GM19455 (cell line): ENCODE measurements around the gene SEC16A.

Experiments
- ATAC-seq: cut with Tn5 transposase; IDR thresholded peaks from one replicate; pipeline ENCODE4 v1.9.1; 2021; ENCODE audit not compliant: unreplicated experiment

The SEC16A gene

GRCh38 chr9:136519263-136520052, 36.6 kb upstream of the SEC16A start:
- ATAC-seq = no peak

GRCh38 chr9:136518623-136519022, 35.8 kb upstream of the SEC16A start:
- no peak for ATAC-seq

- no peak for ATAC-seq
Observed at GRCh38 chr9:136517950-136518349, 35.1 kb upstream of the SEC16A start.

GRCh38 chr9:136517012-136517743, 34.3 kb upstream of the SEC16A start:
- no peak for ATAC-seq

- no peak for ATAC-seq
Observed at GRCh38 chr9:136516191-136516654, 33.4 kb upstream of the SEC16A start.

GRCh38 chr9:136515276-136515675, 32.4 kb upstream of the SEC16A start:
- no peak for ATAC-seq

GRCh38 chr9:136514022-136514714, 31.3 kb upstream of the SEC16A start:
- ATAC-seq = no peak

GRCh38 chr9:136513191-136513590, 30.4 kb upstream of the SEC16A start:
- ATAC-seq = no peak

- no peak for ATAC-seq
Observed at GRCh38 chr9:136512651-136513071, 29.8 kb upstream of the SEC16A start.

- ATAC-seq = no peak
Observed at GRCh38 chr9:136511670-136512592, 29.1 kb upstream of the SEC16A start.

GRCh38 chr9:136511144-136511669, 28.4 kb upstream of the SEC16A start:
- no peak for ATAC-seq

GRCh38 chr9:136510561-136510960, 27.7 kb upstream of the SEC16A start:
- ATAC-seq = no peak

- ATAC-seq = no peak
Observed at GRCh38 chr9:136509549-136509948, 26.7 kb upstream of the SEC16A start.

GRCh38 chr9:136508729-136509500, 26.1 kb upstream of the SEC16A start:
- no peak for ATAC-seq

- ATAC-seq = no peak
Observed at GRCh38 chr9:136507992-136508375, 25.1 kb upstream of the SEC16A start.

GRCh38 chr9:136507221-136507991, 24.6 kb upstream of the SEC16A start:
- no peak for ATAC-seq

GRCh38 chr9:136506425-136506824, 23.6 kb upstream of the SEC16A start:
- ATAC-seq = no peak

GRCh38 chr9:136505406-136506403, 22.9 kb upstream of the SEC16A start:
- no peak for ATAC-seq
